Fibroblast of peridontal ligament (primary cell): ENCODE results near the gene RUFY2.

Experiments used
- DNase-seq: peaks from one replicate; pipeline ENCODE4 v3.0.0-alpha.2; 2010; ENCODE audit errors: extremely low read depth

RUFY2 gene

DNA sequence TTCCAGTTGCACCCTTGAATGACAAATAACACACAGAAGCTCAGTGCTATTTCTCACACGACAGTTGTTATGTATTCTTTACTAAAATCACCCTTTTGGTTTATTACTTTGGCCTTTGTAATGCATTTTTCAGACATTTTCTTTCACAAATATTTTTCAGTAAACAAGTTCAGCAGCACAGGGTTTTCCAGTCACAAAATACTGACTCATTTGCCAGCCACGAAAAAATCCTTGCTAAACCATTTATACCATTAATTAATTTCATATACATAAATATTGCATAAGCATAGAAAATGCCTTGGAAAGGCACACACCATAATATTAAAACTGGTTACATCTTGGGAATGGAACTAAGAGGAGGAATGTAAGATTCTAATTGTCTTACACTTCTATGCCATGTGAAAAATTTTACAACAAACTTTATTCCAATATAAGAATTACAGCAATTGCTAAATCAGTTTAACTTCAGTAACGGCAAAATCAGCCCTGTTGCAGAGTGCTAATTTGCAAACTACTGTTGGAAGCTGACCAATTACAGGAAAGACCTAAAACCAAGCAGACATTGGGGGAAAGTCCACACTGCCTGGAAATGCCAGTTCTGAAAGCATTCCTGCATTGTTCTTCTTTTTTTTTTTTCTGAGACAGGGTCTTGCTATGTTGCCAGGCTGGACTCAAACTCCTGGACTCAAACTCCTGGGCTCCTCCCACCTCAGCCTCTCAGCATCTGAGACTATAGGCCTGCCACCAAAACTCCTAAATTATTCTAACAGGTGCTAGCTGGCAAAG, 42.8 kb downstream of the RUFY2 start:
- DNase-seq: no peak

DNA sequence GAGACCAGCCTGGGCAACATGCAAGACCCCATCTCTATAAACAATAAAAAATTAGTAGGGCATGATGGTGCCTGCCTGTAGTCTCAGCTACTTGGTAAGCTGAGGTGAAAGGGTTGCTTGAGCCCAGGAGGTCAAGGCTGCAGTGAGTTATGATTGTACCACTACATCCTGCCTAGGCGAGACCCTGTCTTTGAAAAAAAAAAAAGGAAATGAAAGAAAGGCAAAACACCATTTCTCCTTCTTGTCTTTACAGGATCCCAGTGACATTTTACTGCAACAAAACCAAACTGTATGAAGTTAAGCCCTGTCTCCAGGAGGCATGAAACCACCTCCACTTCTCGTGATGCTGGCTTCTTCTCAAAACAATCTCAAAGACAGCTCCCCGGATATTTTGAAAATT, 44.5 kb downstream of the RUFY2 start:
- DNase-seq: no peak

DNA sequence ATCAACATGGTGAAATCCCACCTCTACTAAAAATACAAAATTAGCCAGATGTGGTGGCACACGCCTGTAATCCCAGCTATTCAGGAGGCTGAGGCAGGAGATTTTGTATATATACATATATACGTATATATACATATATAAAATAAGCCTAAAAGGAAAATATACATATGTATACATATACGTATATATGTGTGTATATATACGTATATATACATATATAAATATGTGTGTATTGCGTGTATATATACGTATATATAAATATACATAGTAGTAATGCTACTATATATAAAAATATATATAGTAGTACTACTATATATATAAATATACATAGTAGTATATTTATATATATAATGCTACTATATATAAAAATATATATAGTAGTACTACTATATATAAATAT, 47.9 kb downstream of the RUFY2 start:
- no peak for DNase-seq

DNA sequence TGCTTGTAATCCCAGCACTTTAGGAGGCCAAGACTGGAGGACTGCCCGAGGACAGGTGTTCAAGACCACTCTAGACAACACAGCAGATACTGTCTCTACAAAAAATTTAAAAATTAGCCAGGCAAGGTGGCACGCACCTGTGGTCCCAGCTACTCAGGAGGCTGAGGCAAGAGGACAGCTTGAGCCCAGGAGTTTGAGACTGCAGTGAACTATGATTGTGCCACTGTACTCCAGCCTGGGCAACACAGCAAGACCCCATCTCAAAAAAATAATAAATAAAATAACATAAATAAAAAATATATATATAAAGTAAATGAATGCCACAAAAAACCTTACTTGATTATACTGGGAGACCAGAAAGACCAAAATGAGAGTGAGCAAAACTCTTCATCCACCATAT, 53.5 kb downstream of the RUFY2 start:
- DNase-seq: no peak

DNA sequence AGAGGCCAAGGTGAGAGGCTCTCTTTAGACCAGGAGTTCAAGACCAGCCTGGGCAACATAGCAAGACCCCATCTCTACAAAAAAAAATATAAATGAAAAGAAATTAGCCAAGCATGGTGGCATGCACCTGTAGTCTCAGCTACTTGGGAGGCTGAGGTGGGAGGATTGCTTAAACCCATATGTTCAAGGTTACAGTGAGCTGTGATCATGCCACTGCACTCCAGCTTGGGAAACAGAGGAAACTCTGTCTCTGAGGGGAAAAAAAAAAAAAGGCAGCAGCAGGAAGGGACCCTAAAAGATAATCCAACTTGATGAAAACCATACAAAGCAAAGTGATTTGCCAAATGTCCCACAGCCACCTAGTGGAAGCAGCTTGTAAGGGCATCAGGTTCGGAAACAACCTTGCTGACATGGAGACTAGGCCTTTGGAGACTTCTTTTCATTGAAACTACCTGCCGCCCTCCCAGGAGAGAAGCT, 58.8 kb downstream of the RUFY2 start:
- peak; percentile 70 for DNase-seq

DNA sequence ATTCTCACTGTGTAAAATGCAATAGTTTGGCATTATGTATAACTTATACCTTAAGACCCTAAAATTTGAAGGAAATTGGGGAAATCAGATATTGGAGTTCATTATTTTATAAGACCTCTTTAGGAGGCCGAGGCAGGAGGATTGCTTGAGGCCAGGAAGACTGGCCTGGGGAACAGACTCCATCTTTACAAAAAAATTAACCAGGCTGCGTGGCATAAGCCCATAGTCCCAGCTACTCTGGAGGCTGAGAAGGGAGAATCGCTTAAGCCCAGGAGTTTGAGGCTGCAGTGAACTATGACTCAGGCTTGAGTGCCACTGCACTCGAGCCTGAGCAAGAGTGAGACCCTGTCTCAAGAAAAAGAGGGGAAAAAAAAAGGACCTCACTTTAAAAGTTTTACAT, 60.3 kb downstream of the RUFY2 start:
- no peak for DNase-seq

DNA sequence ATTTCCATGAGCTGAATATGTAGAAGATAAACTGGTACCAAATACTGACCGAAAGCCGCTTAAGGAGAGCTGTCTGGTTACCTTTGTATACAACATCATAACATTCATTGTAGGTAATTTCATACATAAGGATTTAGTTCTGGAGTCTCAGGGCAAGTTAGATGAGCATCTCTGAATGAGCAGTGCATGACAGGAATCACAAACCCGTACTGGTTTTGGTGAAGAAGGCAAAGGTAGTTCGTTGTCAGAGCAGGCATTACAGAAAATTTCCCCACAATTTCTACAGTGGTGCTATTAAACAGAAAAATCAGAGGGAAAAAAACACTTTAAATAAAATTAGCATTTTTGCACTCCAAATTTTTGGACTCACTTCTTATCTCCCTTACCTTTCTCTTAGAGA, 61.5 kb downstream of the RUFY2 start:
- no peak for DNase-seq

DNA sequence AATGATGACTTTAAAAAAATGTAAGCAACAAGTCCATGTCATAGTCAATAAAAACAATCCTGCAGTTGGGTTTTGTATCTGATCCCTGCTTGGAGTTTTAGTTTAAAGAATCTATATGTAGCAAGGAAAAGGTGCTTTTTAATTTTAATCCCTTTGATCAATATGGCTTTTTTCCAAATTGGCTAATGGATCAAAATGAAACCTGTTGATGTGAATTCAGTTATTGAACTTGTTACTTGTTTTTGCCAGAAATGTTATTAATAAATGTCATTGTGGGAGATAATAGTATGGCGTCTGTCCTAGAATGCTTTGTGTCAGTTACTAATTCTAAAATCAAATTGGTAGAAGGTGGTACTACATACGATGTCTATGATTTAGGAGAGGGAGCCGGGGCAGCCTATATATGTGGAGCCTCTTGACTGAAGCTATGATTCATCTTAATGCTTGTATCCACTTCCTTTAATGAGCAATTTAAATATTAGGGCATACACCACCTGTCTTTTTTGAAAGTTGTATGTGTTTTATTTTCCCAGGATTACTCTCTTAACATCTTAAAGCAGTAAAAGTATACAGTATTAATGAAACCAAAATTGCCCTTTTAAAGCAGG, 64.1 kb downstream of the RUFY2 start:
- DNase-seq: no peak

DNA sequence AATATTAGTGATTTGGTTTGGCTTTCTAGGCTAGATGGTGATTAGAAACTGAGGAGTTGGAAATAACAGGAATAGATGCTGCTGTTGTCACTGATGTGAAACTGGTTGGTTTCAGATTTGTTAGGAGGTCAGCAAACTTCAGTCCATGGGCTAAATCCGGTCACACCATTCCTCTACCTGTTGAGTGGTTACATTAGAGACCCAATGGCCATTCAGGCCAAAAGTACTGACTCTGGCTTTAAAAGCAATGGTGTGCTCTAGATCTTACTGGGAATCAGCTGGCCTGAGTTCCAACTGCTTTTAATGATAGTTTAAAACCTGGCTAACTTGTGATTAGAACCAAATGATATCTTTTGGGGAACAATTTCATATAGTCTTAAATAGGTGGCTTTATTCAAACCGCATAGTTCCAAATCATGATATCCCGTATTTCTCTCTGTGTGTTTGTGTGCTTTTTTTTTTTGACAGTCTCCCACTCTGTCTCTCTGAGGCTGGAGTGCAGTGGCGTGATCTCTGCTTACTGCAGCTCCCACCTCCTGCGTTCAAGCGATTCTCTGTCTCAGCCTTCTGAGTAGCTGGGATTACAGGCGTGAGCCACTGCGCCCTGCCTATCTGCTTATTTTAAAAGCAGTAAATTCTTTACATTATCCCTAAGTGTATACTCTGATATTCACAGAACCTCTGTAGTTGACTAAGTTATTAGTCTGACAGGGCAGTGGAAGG, 66.6 kb downstream of the RUFY2 start:
- DNase-seq: no peak

DNA sequence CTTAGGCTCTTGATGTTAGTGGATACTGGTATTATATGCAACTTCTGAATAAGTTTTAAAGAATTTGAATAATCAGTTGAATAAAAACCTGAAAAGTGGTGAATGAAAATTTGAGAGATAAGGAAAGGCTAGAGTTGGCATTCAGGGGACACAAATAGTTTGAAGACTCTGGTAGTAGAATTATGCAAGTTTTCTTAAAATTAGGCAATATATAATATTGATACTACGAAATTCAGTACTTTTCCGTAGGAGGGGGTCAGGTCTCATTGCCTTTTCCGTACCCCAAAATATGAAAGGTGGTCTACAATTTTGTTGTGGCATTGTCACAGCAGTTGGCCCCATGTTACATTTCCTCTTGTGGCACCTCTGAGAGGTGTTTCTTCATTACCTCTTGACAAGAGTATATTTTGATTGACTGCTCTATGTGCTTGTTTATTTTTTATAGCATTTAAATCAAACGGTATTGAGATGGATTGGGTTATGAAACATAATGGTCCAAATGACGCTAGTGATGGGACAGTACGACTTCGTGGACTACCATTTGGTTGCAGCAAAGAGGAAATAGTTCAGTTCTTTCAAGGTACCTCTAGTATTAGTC, 70.2 kb downstream of the RUFY2 start:
- no peak for DNase-seq

DNA sequence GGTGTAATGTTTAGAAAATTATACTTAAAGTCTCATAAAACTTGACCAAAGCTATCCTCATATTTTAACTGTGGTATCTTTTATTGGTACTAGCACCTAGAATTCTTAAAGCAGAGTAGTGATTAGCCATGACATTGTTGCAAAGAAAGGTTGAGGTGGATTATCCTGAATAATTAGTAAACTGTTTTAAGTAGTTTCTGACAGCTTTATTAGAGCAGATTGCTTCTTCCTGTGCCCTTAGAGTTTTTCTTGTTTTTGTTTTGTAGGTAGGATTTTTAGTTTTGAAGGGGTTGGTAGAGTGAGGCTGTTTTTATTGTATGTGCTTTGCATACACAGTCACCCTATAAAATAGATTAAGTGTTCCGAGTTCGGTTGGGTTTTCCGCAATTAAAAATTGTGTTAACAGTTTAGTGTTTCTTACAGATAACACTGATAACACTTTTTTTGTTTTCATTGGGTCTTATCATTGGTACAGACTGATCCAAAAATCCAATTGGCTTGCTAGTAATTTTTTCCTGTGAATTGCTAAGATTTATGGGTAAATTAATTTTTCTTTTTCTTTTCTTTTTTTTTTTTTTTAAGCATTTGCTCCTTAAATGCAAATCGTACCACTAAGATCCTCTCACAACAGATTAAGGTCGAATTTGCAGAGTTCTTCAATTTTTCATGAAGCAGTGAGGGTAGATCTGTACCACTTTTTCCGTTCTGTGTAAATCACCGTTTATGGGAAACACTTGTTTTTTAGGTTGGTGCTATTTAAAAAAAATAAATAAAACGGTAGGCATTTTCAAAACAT, 72.2 kb downstream of the RUFY2 start:
- no peak for DNase-seq

DNA sequence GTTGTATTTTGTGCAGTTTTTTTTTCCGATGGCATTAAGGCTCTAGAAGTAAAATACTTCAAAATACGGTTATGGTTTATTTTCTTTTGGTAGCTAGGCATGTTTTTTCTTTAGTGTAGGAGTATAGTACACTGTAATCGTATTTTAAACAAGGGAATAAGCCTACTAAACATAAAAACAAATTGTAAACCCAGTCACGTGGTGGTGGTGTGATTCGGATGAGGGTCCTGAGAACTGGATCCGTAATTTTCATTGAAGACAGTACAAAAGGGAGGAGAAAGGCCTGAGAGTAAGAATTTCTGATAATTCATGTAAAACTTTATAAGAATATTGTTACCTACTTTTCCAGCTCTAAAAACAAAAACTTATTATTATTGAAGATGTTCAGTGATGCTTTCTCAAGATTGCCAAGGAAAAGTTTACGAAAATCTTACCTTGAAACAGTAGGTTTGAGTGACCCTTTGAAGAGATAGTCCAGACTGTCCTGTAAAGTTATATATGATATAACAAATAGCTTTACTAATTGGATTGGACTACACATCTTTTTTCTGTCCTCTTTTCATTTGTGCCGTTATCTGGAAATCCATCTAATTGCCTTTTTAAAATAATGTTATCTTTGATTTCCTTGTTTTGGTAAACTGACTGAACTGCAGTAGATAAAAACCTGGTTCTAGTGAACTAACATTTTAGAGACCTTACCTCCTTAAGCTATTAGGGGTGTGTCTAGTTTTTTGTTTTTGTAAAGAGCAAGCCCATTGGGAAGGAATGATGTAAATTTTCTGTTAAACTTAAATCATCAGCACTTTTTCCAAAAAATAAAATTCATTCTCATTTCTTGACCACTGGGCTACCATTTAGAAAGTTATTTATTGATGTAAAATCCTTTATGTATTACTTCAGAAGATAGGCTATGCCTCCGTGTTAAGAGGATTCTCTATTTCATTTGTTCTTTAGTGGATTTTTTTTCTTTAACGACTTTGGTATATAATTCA, 73.3 kb downstream of the RUFY2 start:
- no peak for DNase-seq

DNA sequence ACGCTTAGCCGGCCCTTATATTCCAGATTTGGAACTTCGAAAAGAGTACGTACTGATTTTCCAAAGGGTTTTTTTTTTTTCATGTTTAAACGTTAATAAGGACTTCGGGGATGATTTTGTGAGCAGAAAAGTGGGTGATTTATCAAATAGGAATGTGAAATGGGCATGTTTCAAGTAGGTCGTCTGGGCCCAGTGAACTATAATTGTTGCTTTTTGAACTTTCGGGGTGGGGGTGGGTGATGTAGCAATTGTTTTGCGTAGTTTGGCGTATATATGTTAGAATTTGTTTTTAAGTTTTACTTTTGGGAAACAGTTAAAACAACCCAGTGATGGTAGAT, 74.0 kb downstream of the RUFY2 start:
- DNase-seq: peak; percentile 77

DNA sequence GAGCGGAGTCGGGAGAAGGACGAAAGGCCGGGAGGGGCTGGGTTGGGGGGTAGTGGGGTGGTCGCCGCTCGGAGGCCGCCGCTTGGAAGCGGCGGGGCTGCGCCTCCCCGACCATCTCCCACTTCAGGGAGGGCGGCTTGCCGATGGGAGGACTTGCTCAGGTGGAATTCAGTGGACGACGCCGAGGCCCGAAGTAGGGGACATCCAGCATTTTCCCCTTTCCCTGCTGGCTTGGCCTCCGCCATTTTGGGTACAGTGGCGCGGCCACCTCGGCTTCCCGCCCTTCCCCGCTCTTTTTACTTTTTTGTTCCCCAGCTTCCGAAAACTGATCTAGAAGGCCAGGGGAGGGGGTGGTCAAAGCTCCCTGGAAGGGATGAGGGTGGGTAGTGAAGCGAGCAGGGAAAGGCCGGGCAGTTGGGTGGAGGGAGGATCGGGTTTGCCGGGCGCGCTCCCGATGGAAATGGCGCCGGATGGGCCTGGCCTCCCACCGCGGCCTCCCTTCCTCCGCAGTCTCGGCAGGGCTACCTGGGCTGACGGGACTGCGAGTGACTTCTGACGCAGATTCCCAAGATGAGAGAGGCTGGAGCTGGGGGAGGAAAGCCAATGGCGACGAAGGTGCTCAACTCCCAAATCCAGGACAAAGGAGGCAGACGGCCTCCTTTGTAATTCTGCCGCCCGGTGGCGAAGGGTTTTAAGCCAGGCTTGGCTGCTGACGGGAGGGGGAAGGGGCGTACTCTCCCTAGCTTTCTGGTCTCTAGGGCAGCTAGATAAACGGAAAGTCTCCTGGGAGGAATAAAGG, 74.6 kb downstream of the RUFY2 start, which contains the start of gene PBLD:
Gene PBLD, minus strand, starts transcription at position 670 of the 799 bp plus-strand sequence. CDS start 26,084 bp downstream, outside the sequence.
- peak; percentile 84 for DNase-seq

DNA sequence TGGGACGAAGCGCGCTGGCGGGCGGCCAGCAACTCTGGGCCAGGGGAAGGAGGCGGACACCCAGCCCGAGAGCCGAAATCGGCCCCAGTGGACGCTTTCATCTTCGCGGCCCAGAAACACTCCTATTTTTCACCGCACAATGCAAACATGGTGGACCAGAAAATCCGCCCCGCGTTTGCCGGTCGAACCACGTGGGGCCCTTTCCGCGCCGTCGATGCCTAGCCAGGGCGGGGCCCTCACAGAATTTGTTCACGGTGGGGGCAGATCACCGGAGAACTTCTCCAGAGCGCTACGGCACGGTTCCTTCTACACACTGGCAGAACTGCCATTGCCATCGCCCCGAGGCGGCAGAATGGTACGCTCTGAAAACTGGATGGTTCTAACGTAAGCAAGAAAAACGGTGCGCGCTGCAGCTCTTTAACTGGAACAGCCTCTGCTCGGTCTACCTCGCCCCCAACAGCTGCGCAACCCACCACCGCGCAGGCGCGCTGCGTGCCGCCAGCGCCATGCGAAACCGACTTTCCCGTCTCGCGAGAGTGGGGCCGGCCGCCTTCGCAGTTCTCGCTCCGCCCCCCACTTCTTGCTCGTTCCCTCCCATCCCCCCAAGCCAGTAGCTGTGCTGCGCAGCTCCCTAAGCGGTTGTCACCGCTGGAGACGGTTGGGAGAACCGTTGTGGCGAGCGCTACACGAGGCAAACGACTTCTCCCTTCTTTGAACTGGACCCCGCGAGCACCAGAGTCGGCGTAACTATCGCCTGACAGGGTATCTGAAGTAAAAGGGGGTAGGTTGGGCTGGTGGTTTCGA, 75.4 kb downstream of the RUFY2 start, which contains the start of gene HNRNPH3:
Gene HNRNPH3, plus strand, starts transcription at position 610 of the 804 bp plus-strand sequence. CDS start 5,158 bp downstream, outside the sequence.
- DNase-seq: peak; percentile 97

DNA sequence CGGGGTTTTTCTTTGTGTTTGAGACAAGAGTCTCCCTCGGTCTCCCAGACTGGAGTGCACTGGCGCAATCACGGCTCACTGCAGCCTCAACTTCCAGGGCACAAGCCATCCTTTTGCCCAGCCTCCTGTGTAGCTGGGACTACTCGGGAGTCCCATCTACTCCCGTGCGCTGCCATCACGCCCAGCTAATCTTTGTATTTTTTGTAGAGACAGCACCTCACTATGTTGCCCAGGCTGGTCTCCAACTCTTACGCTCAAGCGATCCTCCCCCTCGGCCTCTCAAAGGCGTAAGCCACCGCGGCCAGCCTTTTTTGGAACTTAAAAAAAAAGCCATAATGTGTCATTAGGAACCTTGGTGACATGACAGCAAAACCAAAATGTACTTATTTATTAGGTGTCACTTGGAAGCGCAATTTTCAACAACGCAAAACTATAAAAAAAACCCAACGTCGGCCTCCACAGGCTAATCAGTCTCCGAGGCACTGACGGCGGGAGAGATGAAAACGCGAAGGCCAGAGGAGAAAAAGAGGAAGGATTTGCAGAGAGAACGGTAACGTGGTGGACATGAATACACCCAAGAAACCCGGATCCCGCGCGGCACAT, 76.1 kb downstream of the RUFY2 start:
- no peak for DNase-seq

DNA sequence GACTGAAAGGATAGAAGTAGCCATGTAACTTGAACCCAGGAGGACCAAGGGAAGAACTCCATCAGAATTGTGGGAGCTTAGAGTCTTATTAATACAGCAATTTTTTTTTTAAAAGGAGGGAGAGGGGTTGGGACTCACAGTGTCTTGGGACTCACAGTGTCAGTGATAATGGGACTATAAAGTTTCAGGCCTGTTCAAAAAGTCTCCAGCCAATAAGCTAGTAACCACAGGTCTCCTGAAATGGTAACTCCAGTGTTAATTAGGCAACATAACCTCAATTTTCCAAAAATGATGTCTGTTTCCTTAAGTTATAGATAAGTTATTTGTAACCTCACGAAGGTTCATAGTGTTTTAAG, 77.6 kb downstream of the RUFY2 start:
- DNase-seq: no peak
